Endothelial cell of umbilical vein (primary cell): ENCODE measurements around the gene THBD. TPM values are rescaled to one million over a fixed set of nuclear protein-coding genes. Genes with fewer than 3 reads are reported as not detected.

ENCODE experiments used
- BruUV-seq: library from RNA; stranded (reverse); fragments of 400-500 nt; replicated peaks from 2 replicates; lab custom pipeline; 2021; lab: Mats Ljungman, UMichigan
- CTCF ChIA-PET: fragments of 300-600, 350-600 bp; sonication (Branson Sonifier 250); formaldehyde crosslinking; loops from one replicate; lab custom pipeline; 2021; ENCODE audit warnings: antibody characterized with exemption, inconsistent platforms; lab: Charles Lee
- POLR2A ChIA-PET: fragments of 300-600, 350-600 bp; sonication (Branson Sonifier 250); formaldehyde crosslinking; loops from one replicate; lab custom pipeline; 2021; ENCODE audit warnings: antibody characterized with exemption, inconsistent platforms; lab: Charles Lee
- DNase-seq: peaks from one replicate; pipeline ENCODE4 v3.0.0-alpha.2; 2011; ENCODE audit warnings: low read depth, low spot score
- FAIRE-seq: peaks from 2 replicates; lab custom pipeline; 2011; peaks lifted over from hg19 to GRCh38; lab: Jason Lieb, UNC
- H2AFZ ChIP-seq: 2 replicates; pipeline ENCODE4 v1.6.0; 2012; ENCODE audit warnings: low read depth, low read length, control low read depth, inconsistent platforms
- H3K27ac ChIP-seq: 2 replicates; pipeline ENCODE4 v1.5.1; 2011; ENCODE audit warnings: low read depth, mild to moderate bottlenecking, control low read depth, low read length, moderate library complexity; ENCODE audit not compliant: insufficient read depth
- H3K27me3 ChIP-seq, 2 experiments: 2 replicates each; pipeline versions ENCODE4 v1.6.0 to v1.6.1; 2011; ENCODE audit warnings: low read length in 2 of 2, mixed read lengths in 1 of 2; ENCODE audit not compliant: control insufficient read depth in 2 of 2, insufficient read depth in 2 of 2
- H3K36me3 ChIP-seq, 2 experiments: 2 replicates in 1 of 2; 3 replicates in 1 of 2; pipeline ENCODE4 v1.5.1; 2011; ENCODE audit warnings: low read length in 2 of 2, mild to moderate bottlenecking in 1 of 2, moderate library complexity in 1 of 2; ENCODE audit not compliant: control insufficient read depth in 2 of 2, insufficient read depth in 2 of 2; ENCODE audit errors: extremely low read depth in 1 of 2
- H3K4me1 ChIP-seq: 3 replicates; pipeline ENCODE4 v1.5.1; 2011; ENCODE audit warnings: mild to moderate bottlenecking, low read length; ENCODE audit not compliant: control insufficient read depth, insufficient read depth; ENCODE audit errors: extremely low read depth
- H3K4me2 ChIP-seq: 2 replicates; pipeline ENCODE4 v1.6.1; 2011; ENCODE audit warnings: low read length, control low read depth, mixed read lengths; ENCODE audit not compliant: insufficient read depth
- H3K4me3 ChIP-seq, 3 experiments: fragments of 200-600 bp in 1 of 3; sonication (generic), shearing (Covaris generic) in 1 of 3; replicated peaks in 1 of 3; 2 replicates each; pipeline ENCODE4 v1.5.1; 2011 to 2016; ENCODE audit warnings: control low read depth in 3 of 3, low read length in 3 of 3, mild to moderate bottlenecking in 2 of 3, inconsistent platforms in 1 of 3, low read depth in 1 of 3, moderate library complexity in 1 of 3; ENCODE audit not compliant: insufficient read depth in 1 of 3
- H3K79me2 ChIP-seq: 2 replicates; pipeline ENCODE4 v1.6.0; 2012; ENCODE audit warnings: low read length, inconsistent platforms; ENCODE audit not compliant: control insufficient read depth, insufficient read depth
- H3K9ac ChIP-seq: replicated peaks from 2 replicates; pipeline ENCODE3; 2011; ENCODE audit warnings: low read length, control low read depth; ENCODE audit not compliant: insufficient read depth; ENCODE audit errors: extremely low read depth
- H3K9me1 ChIP-seq: replicated peaks from 3 replicates; pipeline ENCODE4 v1.6.0; 2011; ENCODE audit warnings: mild to moderate bottlenecking, low read length; ENCODE audit not compliant: control insufficient read depth, insufficient read depth; ENCODE audit errors: extremely low read depth
- H3K9me3 ChIP-seq: replicated peaks from 2 replicates; pipeline ENCODE4 v1.5.1; 2012; ENCODE audit warnings: low read length, inconsistent platforms; ENCODE audit not compliant: control insufficient read depth, insufficient read depth
- H4K20me1 ChIP-seq: replicated peaks from 2 replicates; pipeline ENCODE3; 2011; ENCODE audit warnings: mild to moderate bottlenecking, low read length; ENCODE audit not compliant: control insufficient read depth, insufficient read depth; ENCODE audit errors: extremely low read depth
- EZH2 ChIP-seq: IDR thresholded peaks from 2 replicates; pipeline ENCODE4 v1.6.1; 2012; ENCODE audit warnings: borderline replicate concordance, low read depth, mild to moderate bottlenecking, moderate library complexity, low read length, inconsistent platforms; ENCODE audit not compliant: severe bottlenecking
- FOS ChIP-seq: IDR thresholded peaks from 2 replicates; pipeline ENCODE4 v1.6.1; 2011; ENCODE audit warnings: mild to moderate bottlenecking, low read length, moderate library complexity, borderline replicate concordance; ENCODE audit not compliant: insufficient read depth
- GATA2 ChIP-seq: IDR thresholded peaks from 2 replicates; pipeline ENCODE4 v1.7.0; 2011; ENCODE audit warnings: low read depth, mild to moderate bottlenecking, moderate library complexity, mixed read lengths, low read length; ENCODE audit not compliant: insufficient read length, insufficient read depth
- JUN ChIP-seq: IDR thresholded peaks from 2 replicates; pipeline ENCODE4 v1.6.1; 2011; ENCODE audit warnings: borderline replicate concordance, low read depth; ENCODE audit not compliant: insufficient read length, insufficient read depth
- MYC ChIP-seq: IDR thresholded peaks from one replicate; pipeline ENCODE4 v1.6.1; 2011; ENCODE audit warnings: mild to moderate bottlenecking, low read depth, low read length
- POLR2A ChIP-seq: IDR thresholded peaks from 2 replicates; pipeline ENCODE4 v1.6.1; 2012; ENCODE audit warnings: low read depth, mild to moderate bottlenecking, control low read depth, low read length
- POLR2AphosphoS5 ChIP-seq: IDR thresholded peaks from 2 replicates; pipeline ENCODE4 v1.6.1; 2012; ENCODE audit warnings: low read depth, mild to moderate bottlenecking, control low read depth, low read length, moderate library complexity; ENCODE audit not compliant: insufficient read depth
- dilution Hi-C: fragments of 300-500 bp; cut with MboI; formaldehyde crosslinking; loops from one replicate; pipeline ENCODE4 v1.15.0; 2019; ENCODE audit warnings: low sequenced_read_pairs; ENCODE audit not compliant: extremely low pct_ligation_motif_present
- intact Hi-C: fragments of 100-400 bp; cut with micrococcal nuclease; formaldehyde crosslinking; loops from one replicate; pipeline ENCODE4 v1.10.0; 2022
- polyA plus RNA-seq, 4 experiments: library from polyadenylated mRNA; depleted of rRNA in 3 of 4; stranded (reverse) in 3 of 4; unstranded in 1 of 4; fragments of >200 nt; gene quantifications; 2 replicates each; pipeline versions ENCODE4 v1.2.1 to v1.2.3, GENCODE V29; 2011 to 2012; ENCODE audit warnings: missing spikeins in 1 of 4
- total RNA-seq: library from RNA; stranded (reverse); gene quantifications from 2 replicates; pipeline ENCODE4 v1.2.3, GENCODE V29; 2021
- TF ChIP-seq, protein P1 (sequence below), 2 donors: IDR thresholded peaks; 1 replicate in 1 of 2; 2 replicates in 1 of 2; pipeline ENCODE4 v1.5.1; 2011; ENCODE audit warnings: low read length in 2 of 2, mild to moderate bottlenecking in 2 of 2, moderate library complexity in 2 of 2, control low read depth in 1 of 2, inconsistent platforms in 1 of 2, low read depth in 1 of 2; ENCODE audit not compliant: insufficient read depth in 1 of 2; ENCODE audit errors: extremely low read depth in 1 of 2
- TF ChIP-seq, protein P2 (sequence below): IDR thresholded peaks from 2 replicates; pipeline ENCODE4 v1.6.1; 2011; ENCODE audit not compliant: insufficient read depth, insufficient read length

THBD gene
- total and polyA plus RNA-seq, 2 donors (not counting 3 experiments of a cell fraction or from before 2014, with no cell fraction given), result 17.1 to 28.0 TPM

DNA sequence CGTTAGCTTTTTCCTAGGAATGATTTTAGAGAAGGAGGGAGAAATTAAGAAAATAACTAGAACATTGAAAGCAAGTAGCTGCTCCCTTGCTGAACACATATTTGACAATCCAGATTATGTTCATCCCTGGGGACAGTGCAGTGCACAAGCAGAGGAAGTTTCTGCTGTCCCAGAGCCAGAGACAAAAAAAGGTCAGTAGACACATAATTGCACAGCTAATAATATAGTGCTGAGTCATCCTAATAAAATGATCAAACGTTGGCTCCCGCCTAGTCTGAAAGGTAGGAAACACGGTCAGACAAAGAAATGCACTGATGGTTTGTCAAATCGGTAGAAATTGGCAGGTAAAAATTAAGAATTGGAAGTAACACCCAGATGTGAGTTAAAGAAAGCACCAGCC is 36.0 kb downstream of the THBD start:
- no peak overlapping the region for H3K4me2 ChIP-seq
- H3K36me3 ChIP-seq, result no peaks in the 10 kb centered on the region
- dilution Hi-C loops, result no loop called here
- H3K9me3 ChIP-seq, result no peaks in the 10 kb centered on the region
- no peaks in the 10 kb centered on the region for H3K27me3 ChIP-seq
- POLR2A ChIA-PET, result no interaction called here
- TF ChIP-seq GATA2 (no peak), MYC (no peak), EZH2 (no peak), POLR2AphosphoS5 (no peak), FOS (no peak), POLR2A (no peak), JUN (no peak)
- TF ChIP-seq, protein P1, sequence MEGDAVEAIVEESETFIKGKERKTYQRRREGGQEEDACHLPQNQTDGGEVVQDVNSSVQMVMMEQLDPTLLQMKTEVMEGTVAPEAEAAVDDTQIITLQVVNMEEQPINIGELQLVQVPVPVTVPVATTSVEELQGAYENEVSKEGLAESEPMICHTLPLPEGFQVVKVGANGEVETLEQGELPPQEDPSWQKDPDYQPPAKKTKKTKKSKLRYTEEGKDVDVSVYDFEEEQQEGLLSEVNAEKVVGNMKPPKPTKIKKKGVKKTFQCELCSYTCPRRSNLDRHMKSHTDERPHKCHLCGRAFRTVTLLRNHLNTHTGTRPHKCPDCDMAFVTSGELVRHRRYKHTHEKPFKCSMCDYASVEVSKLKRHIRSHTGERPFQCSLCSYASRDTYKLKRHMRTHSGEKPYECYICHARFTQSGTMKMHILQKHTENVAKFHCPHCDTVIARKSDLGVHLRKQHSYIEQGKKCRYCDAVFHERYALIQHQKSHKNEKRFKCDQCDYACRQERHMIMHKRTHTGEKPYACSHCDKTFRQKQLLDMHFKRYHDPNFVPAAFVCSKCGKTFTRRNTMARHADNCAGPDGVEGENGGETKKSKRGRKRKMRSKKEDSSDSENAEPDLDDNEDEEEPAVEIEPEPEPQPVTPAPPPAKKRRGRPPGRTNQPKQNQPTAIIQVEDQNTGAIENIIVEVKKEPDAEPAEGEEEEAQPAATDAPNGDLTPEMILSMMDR (IDR thresholded peaks at IDR 0.05; ENCODE audit: extremely low read depth in 1 of 2, insufficient read depth in 1 of 2, low read depth in 1 of 2, low read length in 2 of 2), result no peak
- TF ChIP-seq, protein P2, sequence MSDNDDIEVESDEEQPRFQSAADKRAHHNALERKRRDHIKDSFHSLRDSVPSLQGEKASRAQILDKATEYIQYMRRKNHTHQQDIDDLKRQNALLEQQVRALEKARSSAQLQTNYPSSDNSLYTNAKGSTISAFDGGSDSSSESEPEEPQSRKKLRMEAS, result no peak
- H4K20me1 ChIP-seq, result no peaks in the 10 kb centered on the region
- DNase-seq, result no peak
- peak; percentile 15 for FAIRE-seq
- H3K4me3 ChIP-seq, result no peak overlapping the region
- intact Hi-C loops, result no loop called here
- CTCF ChIA-PET, result interaction anchor here (0.9 to 3.0 kb wide), 3 partner anchors 289 to 321 kb away, joined by 3 to 13 read pairs (median 3); no protein-coding TSS in a partner anchor
- H3K9ac ChIP-seq, result no peak overlapping the region
- no TSS peak for BruUV-seq
- H3K4me1 ChIP-seq, result no peaks in the 10 kb centered on the region
- no peaks in the 10 kb centered on the region for H3K9me1 ChIP-seq
- H3K79me2 ChIP-seq, result no peaks in the 10 kb centered on the region
- H2AFZ ChIP-seq, result no peak overlapping the region
- no peak overlapping the region for H3K27ac ChIP-seq
